Neural cell (in vitro differentiated cells): Measurements from ENCODE around the gene ZFP37. TPM values are rescaled to one million over a fixed set of nuclear protein-coding genes. Genes with fewer than 3 reads are reported as not detected.
"Not testable (repeated sequence)": the region's sequence is repeated elsewhere in the genome, so short reads cannot be mapped to it uniquely, and the experiment has no call there.

Experiments used
- H2AFZ ChIP-seq: fragments of 200-600, 300-800 bp; sonication (generic), shearing (Covaris generic); 2 replicates; pipeline ENCODE4 v1.6.0; 2014; ENCODE audit warnings: low read depth, mild to moderate bottlenecking, antibody characterized with exemption, low read length, moderate library complexity
- H3F3A ChIP-seq: fragments of 200-600 bp; shearing (Covaris generic); 2 replicates; pipeline ENCODE4 v1.6.1; 2016; ENCODE audit warnings: mild to moderate bottlenecking, moderate library complexity, mixed read lengths, antibody characterized with exemption, low read length; ENCODE audit not compliant: insufficient read depth, poor library complexity, severe bottlenecking
- H3K27ac ChIP-seq: fragments of 200-600, 300-800 bp; sonication (generic), shearing (Covaris generic); 2 replicates; pipeline ENCODE4 v1.5.1; 2014; ENCODE audit warnings: mild to moderate bottlenecking, low read length, moderate library complexity
- H3K27me3 ChIP-seq: fragments of 300-800, 200-600 bp; sonication (generic), shearing (Covaris generic); 2 replicates; pipeline ENCODE4 v1.6.0; 2014; ENCODE audit warnings: mild to moderate bottlenecking, low read depth, low read length, moderate library complexity; ENCODE audit not compliant: insufficient read depth
- H3K36me3 ChIP-seq: fragments of 300-800, 200-600 bp; sonication (generic), shearing (Covaris generic); 2 replicates; pipeline ENCODE4 v1.5.1; 2014; ENCODE audit warnings: mild to moderate bottlenecking, antibody characterized with exemption, low read length, moderate library complexity; ENCODE audit not compliant: insufficient read depth
- H3K4me2 ChIP-seq: fragments of 300-800, 200-600 bp; sonication (generic), shearing (Covaris generic); 2 replicates; pipeline ENCODE4 v1.6.0; 2014; ENCODE audit warnings: mild to moderate bottlenecking, low read length
- H3K4me3 ChIP-seq: fragments of 300-800, 200-600 bp; sonication (generic), shearing (Covaris generic); 2 replicates; pipeline ENCODE4 v1.5.1; 2014; ENCODE audit warnings: mild to moderate bottlenecking, low read length, moderate library complexity
- H3K79me2 ChIP-seq: fragments of 200-600 bp; shearing (Covaris generic); replicated peaks from 2 replicates; pipeline ENCODE4 v1.6.0; 2014; ENCODE audit warnings: mild to moderate bottlenecking, low read length, moderate library complexity; ENCODE audit not compliant: insufficient read depth
- H3K9ac ChIP-seq: fragments of 300-800, 200-600 bp; sonication (generic), shearing (Covaris generic); 2 replicates; pipeline ENCODE4 v1.6.1; 2016; ENCODE audit warnings: mild to moderate bottlenecking, low read length, mixed read lengths
- H3K9me2 ChIP-seq: fragments of 200-600 bp; shearing (Covaris generic); 2 replicates; pipeline ENCODE4 v1.6.1; 2016; ENCODE audit warnings: mild to moderate bottlenecking, low read length, mixed read lengths; ENCODE audit not compliant: insufficient read depth
- H3K9me3 ChIP-seq: fragments of 200-600, 300-800 bp; sonication (generic), shearing (Covaris generic); 2 replicates; pipeline ENCODE4 v1.6.1; 2016; ENCODE audit warnings: mild to moderate bottlenecking, mixed run types, low read length, moderate library complexity, mixed read lengths
- H4K20me1 ChIP-seq: fragments of 200-600 bp; shearing (Covaris generic); 2 replicates; pipeline ENCODE4 v1.6.1; 2016; ENCODE audit warnings: mild to moderate bottlenecking, mixed run types; ENCODE audit not compliant: insufficient read depth
- CTCF ChIP-seq: fragments of 450-650 bp; IDR thresholded peaks from 2 replicates; pipeline ENCODE4 v1.5.1; 2014; ENCODE audit warnings: antibody characterized with exemption, mild to moderate bottlenecking, moderate library complexity; ENCODE audit not compliant: poor library complexity, severe bottlenecking
- EP300 ChIP-seq: fragments of 450-650 bp; conservative IDR thresholded peaks from 2 replicates; pipeline ENCODE4 v1.6.1; 2014; ENCODE audit warnings: antibody characterized with exemption, mild to moderate bottlenecking, moderate library complexity; ENCODE audit not compliant: poor library complexity, severe bottlenecking
- EZH2 ChIP-seq: fragments of 200-600, 300-800 bp; shearing (Covaris generic), sonication (generic); IDR thresholded peaks from 2 replicates; pipeline ENCODE4 v1.6.1; 2014; ENCODE audit warnings: antibody characterized with exemption, low read length, borderline replicate concordance, mild to moderate bottlenecking; ENCODE audit not compliant: insufficient read depth, poor library complexity, severe bottlenecking
- MXI1 ChIP-seq: fragments of 450-650 bp; conservative IDR thresholded peaks from 2 replicates; pipeline ENCODE4 v1.6.1; 2014; ENCODE audit warnings: antibody characterized with exemption, mild to moderate bottlenecking; ENCODE audit not compliant: poor library complexity, severe bottlenecking
- POLR2AphosphoS5 ChIP-seq: IDR thresholded peaks from 2 replicates; pipeline ENCODE4 v1.6.1; 2012
- RAD21 ChIP-seq: fragments of 450-650 bp; conservative IDR thresholded peaks from 2 replicates; pipeline ENCODE4 v1.6.1; 2014; ENCODE audit warnings: antibody characterized with exemption, mild to moderate bottlenecking, moderate library complexity
- REST ChIP-seq: IDR thresholded peaks from 2 replicates; pipeline ENCODE4 v1.6.1; 2012; ENCODE audit warnings: borderline replicate concordance
- SMC3 ChIP-seq: fragments of 450-650 bp; conservative IDR thresholded peaks from 2 replicates; pipeline ENCODE4 v1.6.1; 2014; ENCODE audit warnings: antibody characterized with exemption, mild to moderate bottlenecking, moderate library complexity; ENCODE audit not compliant: poor library complexity
- TAF1 ChIP-seq: IDR thresholded peaks from 2 replicates; pipeline ENCODE4 v1.6.1; 2012; ENCODE audit warnings: low read depth
- polyA minus RNA-seq: library from RNA; depleted of rRNA, polyadenylated mRNA; stranded (reverse); fragments of >200 nt; gene quantifications from 2 replicates; pipeline ENCODE4 v1.2.3, GENCODE V29; 2014
- polyA plus RNA-seq: library from polyadenylated mRNA; depleted of rRNA; stranded (reverse); fragments of >200 nt; gene quantifications from 2 replicates; pipeline ENCODE4 v1.2.3, GENCODE V29; 2014

The ZFP37 gene
- polyA plus RNA-seq (28.2 and 35.4 TPM in 2 replicates), polyA minus RNA-seq (64.0 and 69.8 TPM in 2 replicates)

GRCh38 chr9:113056191-113057106, at the start of gene ZFP37:
ZFP37 (minus strand) TSS chr9:113056724; CDS start chr9:113056688, 36 bp downstream.
- Histone ChIP-seq H3K36me3 (peaks cover 11% of the 10 kb centered on the region), H3K4me2 (peak within 1 kb of the TSS; percentile 63), H3K79me2 (peaks cover 46% of the 10 kb centered on the region), H3K27ac (peak within 1 kb of the TSS; percentile 93), H3K27me3 (peaks cover 20% of the 10 kb centered on the region), H3K9me3 (peaks cover 26% of the 10 kb centered on the region), H3K9me2 (no peaks in the 10 kb centered on the region), H3F3A (no peaks in the 10 kb centered on the region), H4K20me1 (no peaks in the 10 kb centered on the region), H2AFZ (peak within 1 kb of the TSS; percentile 99), H3K9ac (peak within 1 kb of the TSS; percentile 97), H3K4me3 (peak within 1 kb of the TSS; percentile 73)
- TF ChIP-seq SMC3 (peak; percentile 24), MXI1 (peak; percentile 58), TAF1 (peak; percentile 70), EP300 (peak; percentile 50), EZH2 (no peak), POLR2AphosphoS5 (peak; percentile 86), RAD21 (no peak), CTCF (peak; percentile 29), REST (peak; percentile 84)

GRCh38 chr9:113105345-113105744, 48.8 kb upstream of the ZFP37 start:
- H3K36me3 ChIP-seq, H3K9ac ChIP-seq, H2AFZ ChIP-seq, H3K79me2 ChIP-seq, H3K9me2 ChIP-seq, H3K27me3 ChIP-seq, H3F3A ChIP-seq, H3K27ac ChIP-seq, H4K20me1 ChIP-seq, H3K4me2 ChIP-seq, H3K4me3 ChIP-seq, H3K9me3 ChIP-seq: not testable (repeated sequence)
